IMR-90 (cell line): Measurements from ENCODE around the gene NDOR1. TPM values are rescaled to one million over a fixed set of nuclear protein-coding genes. Genes with fewer than 3 reads are reported as not detected.

ENCODE experiments used
- ATAC-seq: fragments of 200-7000 bp; cut with Tn5 transposase; 2 replicates; pipeline ENCODE4 v1.9.1; 2020; ENCODE audit warnings: low read depth, mild to moderate bottlenecking, moderate library complexity
- BruUV-seq: library from RNA; stranded (reverse); fragments of 400-500 nt; replicated peaks from 2 replicates; lab custom pipeline; 2021; lab: Mats Ljungman, UMichigan
- CTCF ChIA-PET: fragments of 300-600 bp; formaldehyde crosslinking; extraction: SDS; loops from one replicate; lab custom pipeline; 2021; ENCODE audit warnings: antibody characterized with exemption; lab: Yijun Ruan, JAX
- POLR2A ChIA-PET: fragments of 300-600 bp; sonication (Branson Sonifier 250); formaldehyde crosslinking; loops from one replicate; lab custom pipeline; 2022; ENCODE audit warnings: antibody characterized with exemption; ENCODE audit not compliant: unreplicated experiment; lab: Charles Lee
- DNase-seq: peaks from one replicate; pipeline ENCODE4 v3.0.0; 2013
- H2AFZ ChIP-seq: replicated peaks from 2 replicates; pipeline ENCODE3; 2013; ENCODE audit warnings: low read length, mild to moderate bottlenecking; ENCODE audit not compliant: poor library complexity
- H2AK5ac ChIP-seq: 2 replicates; pipeline ENCODE4 v1.6.1; 2013; ENCODE audit warnings: low read depth, low read length, inconsistent platforms
- H2AK9ac ChIP-seq: replicated peaks from 2 replicates; pipeline ENCODE3; 2013; ENCODE audit warnings: mild to moderate bottlenecking, low read depth, low read length, moderate library complexity; ENCODE audit not compliant: poor library complexity
- H2BK120ac ChIP-seq: 2 replicates; pipeline ENCODE4 v1.6.1; 2013; ENCODE audit warnings: low read depth, low read length, inconsistent platforms
- H2BK15ac ChIP-seq: 3 replicates; pipeline ENCODE4 v1.6.1; 2013; ENCODE audit warnings: low read depth, low read length, inconsistent platforms
- H2BK20ac ChIP-seq: 2 replicates; pipeline ENCODE4 v1.6.1; 2013; ENCODE audit warnings: low read depth, mild to moderate bottlenecking, inconsistent platforms, low read length, moderate library complexity
- H2BK5ac ChIP-seq: 2 replicates; pipeline ENCODE4 v1.6.1; 2013; ENCODE audit warnings: mild to moderate bottlenecking, low read depth, low read length, inconsistent platforms; ENCODE audit not compliant: poor library complexity, severe bottlenecking
- H3K14ac ChIP-seq: replicated peaks from 2 replicates; pipeline ENCODE4 v1.6.1; 2013; ENCODE audit warnings: low read depth, low read length, inconsistent platforms
- H3K18ac ChIP-seq: 2 replicates; pipeline ENCODE4 v1.6.1; 2013; ENCODE audit warnings: low read depth, low read length, control low read depth
- H3K23ac ChIP-seq: 2 replicates; pipeline ENCODE4 v1.6.1; 2013; ENCODE audit warnings: low read depth, low read length, inconsistent platforms
- H3K27ac ChIP-seq: 2 replicates; pipeline ENCODE4 v1.5.1; 2013; ENCODE audit warnings: mild to moderate bottlenecking, control low read depth, low read length; ENCODE audit not compliant: insufficient read depth
- H3K27me3 ChIP-seq: 2 replicates; pipeline ENCODE4 v1.6.1; 2013; ENCODE audit warnings: low read length; ENCODE audit not compliant: control insufficient read depth, insufficient read depth
- H3K36me3 ChIP-seq: 2 replicates; pipeline ENCODE4 v1.6.1; 2013; ENCODE audit warnings: low read length, mixed read lengths; ENCODE audit not compliant: control insufficient read depth, insufficient read depth
- H3K4ac ChIP-seq: 2 replicates; pipeline ENCODE4 v1.6.1; 2013; ENCODE audit warnings: low read depth, low read length, inconsistent platforms
- H3K4me1 ChIP-seq: 2 replicates; pipeline ENCODE4 v1.6.1; 2013; ENCODE audit warnings: low read length, mixed read lengths; ENCODE audit not compliant: control insufficient read depth, insufficient read depth
- H3K4me2 ChIP-seq: 2 replicates; pipeline ENCODE4 v1.6.1; 2013; ENCODE audit warnings: low read depth, mild to moderate bottlenecking, control low read depth, low read length, moderate library complexity
- H3K4me3 ChIP-seq: 2 replicates; pipeline ENCODE4 v1.5.1; 2013; ENCODE audit warnings: low read depth, mild to moderate bottlenecking, control low read depth, low read length, moderate library complexity; ENCODE audit not compliant: insufficient read depth
- H3K56ac ChIP-seq: 2 replicates; pipeline ENCODE4 v1.6.1; 2013; ENCODE audit warnings: low read length, inconsistent platforms; ENCODE audit not compliant: insufficient read depth; ENCODE audit errors: extremely low read depth
- H3K79me1 ChIP-seq, 2 experiments: 2 replicates each; pipeline ENCODE4 v1.6.1; 2013; ENCODE audit warnings: low read length in 2 of 2, inconsistent platforms in 1 of 2, low read depth in 1 of 2
- H3K9ac ChIP-seq: 2 replicates; pipeline ENCODE4 v1.6.1; 2013; ENCODE audit warnings: low read depth, low read length, control low read depth
- H3K9me1 ChIP-seq: 2 replicates; pipeline ENCODE4 v1.6.1; 2013; ENCODE audit warnings: low read length, inconsistent platforms; ENCODE audit not compliant: insufficient read depth
- H3K9me3 ChIP-seq: 2 replicates; pipeline ENCODE4 v1.6.1; 2013; ENCODE audit warnings: low read length; ENCODE audit not compliant: control insufficient read depth, insufficient read depth
- H4K20me1 ChIP-seq: 2 replicates; pipeline ENCODE4 v1.6.1; 2013; ENCODE audit warnings: low read length, inconsistent platforms; ENCODE audit not compliant: insufficient read depth
- H4K5ac ChIP-seq: 2 replicates; pipeline ENCODE4 v1.6.1; 2013; ENCODE audit warnings: mild to moderate bottlenecking, low read depth, low read length, control low read depth
- H4K8ac ChIP-seq, 2 experiments: 2 replicates each; pipeline ENCODE4 v1.6.1; 2013; ENCODE audit warnings: low read depth in 2 of 2, low read length in 2 of 2, control low read depth in 1 of 2, inconsistent platforms in 1 of 2
- H4K91ac ChIP-seq: 2 replicates; pipeline ENCODE4 v1.6.1; 2013; ENCODE audit warnings: low read depth, low read length, inconsistent platforms; ENCODE audit not compliant: insufficient read depth
- BHLHE40 ChIP-seq: fragments of 150-350 bp; IDR thresholded peaks from 2 replicates; pipeline ENCODE4 v1.6.1; 2016; ENCODE audit warnings: mild to moderate bottlenecking, low read depth, low read length
- CTCF ChIP-seq: conservative IDR thresholded peaks from 2 replicates; pipeline ENCODE4 v1.5.1; 2012; ENCODE audit warnings: mild to moderate bottlenecking, low read depth, low read length, improper control_type of control experiment
- NFE2L2 ChIP-seq: fragments of 150-350 bp; IDR thresholded peaks from 2 replicates; pipeline ENCODE4 v1.6.1; 2016; ENCODE audit warnings: low read depth, mild to moderate bottlenecking, low read length
- POLR2A ChIP-seq: IDR thresholded peaks from 2 replicates; pipeline ENCODE4 v1.6.1; 2012; ENCODE audit warnings: mild to moderate bottlenecking, low read depth, low read length
- RAD21 ChIP-seq: IDR thresholded peaks from 2 replicates; pipeline ENCODE4 v1.6.1; 2012; ENCODE audit warnings: low read length, improper control_type of control experiment
- RCOR1 ChIP-seq: IDR thresholded peaks from 2 replicates; pipeline ENCODE4 v1.6.1; 2012; ENCODE audit warnings: mild to moderate bottlenecking, low read length, improper control_type of control experiment; ENCODE audit not compliant: insufficient replicate concordance
- RFX5 ChIP-seq: IDR thresholded peaks from 2 replicates; pipeline ENCODE4 v1.8.0; 2012; ENCODE audit warnings: low read depth, mild to moderate bottlenecking, low read length, moderate library complexity
- USF2 ChIP-seq: fragments of 150-350 bp; IDR thresholded peaks from 2 replicates; pipeline ENCODE4 v1.6.1; 2017; ENCODE audit warnings: mild to moderate bottlenecking, antibody characterized with exemption, low read length, low read depth
- WGBS, 2 experiments: methylation state at CpG; one replicate each; pipeline versions ENCODE4 v1.1.5 to v1.1.7; 2013; ENCODE audit warnings: missing lambda C conversion rate in 2 of 2; ENCODE audit not compliant: insufficient read length in 1 of 2; ENCODE audit errors: extremely low coverage in 2 of 2; 5-methylcytosine and 5-hydroxymethylcytosine counted together
- dilution Hi-C: fragments of 300-500 bp; cut with HindIII; formaldehyde crosslinking; loops from one replicate; pipeline ENCODE4 v1.14.3; 2018; ENCODE audit warnings: low sequenced_read_pairs; ENCODE audit not compliant: unreplicated experiment
- in situ Hi-C: fragments of 300-500 bp; cut with MboI; formaldehyde crosslinking; loops from 3 replicates; pipeline ENCODE4 v1.14.3; 2019; ENCODE audit warnings: low sequenced_read_pairs, inconsistent platforms, mixed read lengths
- intact Hi-C: fragments of 100-400 bp; cut with micrococcal nuclease; formaldehyde crosslinking; loops from 2 replicates; pipeline ENCODE4 v1.10.0; 2022
- polyA plus RNA-seq, 3 experiments: library from polyadenylated mRNA; depleted of rRNA; stranded (reverse); fragments of >200 nt; gene quantifications; 2 replicates each; pipeline ENCODE4 v1.2.3, GENCODE V29; 2012; ENCODE audit warnings: low replicate concordance in 1 of 3
- total RNA-seq: library from RNA; depleted of rRNA; stranded (reverse); fragments of >200 nt; gene quantifications from 2 replicates; pipeline ENCODE4 v1.2.3, GENCODE V29; 2012

NDOR1 gene
- total and polyA plus RNA-seq, 2 of the 4 experiments (the other 2 are of a cell fraction): 0.90 to 10.6 TPM

GRCh38 chr9:137163805-137164204 lies 41.7 kb upstream of the NDOR1 start:
- Histone ChIP-seq H3K4me3 (no peak overlapping the region), H3K4ac (no peak overlapping the region), H3K18ac (no peak overlapping the region), H3K36me3 (no peaks in the 10 kb centered on the region), H2BK120ac (no peak overlapping the region), H2AK9ac (peak overlapping the region; percentile 42), H2BK20ac (no peak overlapping the region), H4K91ac (no peak overlapping the region), H3K79me1 (no peaks in the 10 kb centered on the region), H2BK5ac (no peak overlapping the region), H3K14ac (no peak overlapping the region), H3K9ac (no peak overlapping the region), H3K9me3 (no peaks in the 10 kb centered on the region), H4K8ac (no peak overlapping the region), H3K27ac (no peak overlapping the region), H2AK5ac (no peak overlapping the region), H3K4me1 (peaks cover 2% of the 10 kb centered on the region; the same call in 1 of the 2 replicates), H4K5ac (no peak overlapping the region), H2BK15ac (no peak overlapping the region), H3K27me3 (peaks cover 89% of the 10 kb centered on the region), H3K4me2 (no peak overlapping the region), H3K23ac (no peak overlapping the region), H4K20me1 (no peaks in the 10 kb centered on the region), H3K56ac (no peak overlapping the region), H3K9me1 (no peaks in the 10 kb centered on the region), H2AFZ (peak overlapping the region; percentile 21)
- dilution Hi-C loops: no loop called here
- intact Hi-C loops: no loop called here
- BruUV-seq: no TSS peak
- CTCF ChIA-PET: no interaction called here
- in situ Hi-C loops: no loop called here
- WGBS, 2 experiments: 62% methylated on average over 6 of the region's 22 CpGs; no CpG with 5 or more reads in 1 of the 2 experiments
- ATAC-seq: no peak
- no peak for TF ChIP-seq CTCF
- TF ChIP-seq NFE2L2: no peak
- TF ChIP-seq RAD21: no peak
- no peak for TF ChIP-seq USF2
- TF ChIP-seq BHLHE40: no peak
- no peak for TF ChIP-seq POLR2A
- no peak for TF ChIP-seq RCOR1
- TF ChIP-seq RFX5: no peak
- POLR2A ChIA-PET: no interaction called here
- DNase-seq: no peak
